Placental epithelial cell (primary cell): ENCODE data around the gene MAGEH1. TPM values are rescaled to one million over a fixed set of nuclear protein-coding genes. Genes with fewer than 3 reads are reported as not detected.

Source experiments
- small RNA-seq: library from RNA; depleted of rRNA; stranded (forward); fragments of <200 nt; gene quantifications from one replicate; pipeline ENCODE3, GENCODE V24; 2012
- total RNA-seq: library from RNA; depleted of rRNA; stranded (reverse); fragments of >200 nt; gene quantifications from 2 replicates; pipeline ENCODE4 v1.2.3, GENCODE V29; 2012

Gene MAGEH1, protein sequence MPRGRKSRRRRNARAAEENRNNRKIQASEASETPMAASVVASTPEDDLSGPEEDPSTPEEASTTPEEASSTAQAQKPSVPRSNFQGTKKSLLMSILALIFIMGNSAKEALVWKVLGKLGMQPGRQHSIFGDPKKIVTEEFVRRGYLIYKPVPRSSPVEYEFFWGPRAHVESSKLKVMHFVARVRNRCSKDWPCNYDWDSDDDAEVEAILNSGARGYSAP
- 57.0 and 58.1 TPM in 2 replicates for total RNA-seq

DNA sequence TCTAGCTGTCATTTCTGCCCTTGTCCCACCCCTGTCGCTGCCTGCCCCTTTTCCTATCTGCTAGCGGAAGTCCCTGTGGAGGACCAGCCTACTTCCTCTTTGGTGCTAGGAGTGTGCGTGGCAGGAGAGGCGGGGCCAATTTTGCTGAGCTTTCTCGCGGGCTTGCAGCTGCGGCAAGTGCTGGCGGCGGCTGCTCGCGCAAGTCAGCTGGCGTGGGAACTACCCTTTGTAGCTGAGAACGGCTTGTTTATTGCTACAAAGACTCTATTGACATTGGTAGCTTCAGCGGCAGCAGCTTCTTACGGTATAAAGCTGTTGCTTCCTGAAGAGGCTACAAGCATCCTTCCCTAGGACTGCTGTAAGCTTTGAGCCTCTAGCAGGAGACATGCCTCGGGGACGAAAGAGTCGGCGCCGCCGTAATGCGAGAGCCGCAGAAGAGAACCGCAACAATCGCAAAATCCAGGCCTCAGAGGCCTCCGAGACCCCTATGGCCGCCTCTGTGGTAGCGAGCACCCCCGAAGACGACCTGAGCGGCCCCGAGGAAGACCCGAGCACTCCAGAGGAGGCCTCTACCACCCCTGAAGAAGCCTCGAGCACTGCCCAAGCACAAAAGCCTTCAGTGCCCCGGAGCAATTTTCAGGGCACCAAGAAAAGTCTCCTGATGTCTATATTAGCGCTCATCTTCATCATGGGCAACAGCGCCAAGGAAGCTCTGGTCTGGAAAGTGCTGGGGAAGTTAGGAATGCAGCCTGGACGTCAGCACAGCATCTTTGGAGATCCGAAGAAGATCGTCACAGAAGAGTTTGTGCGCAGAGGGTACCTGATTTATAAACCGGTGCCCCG lies at the start of gene MAGEH1:
Gene MAGEH1 (plus strand): TSS at position 138 of the 843 bp plus-strand sequence. CDS start 248 bp downstream, at position 386.

GRCh38 chrX:55489314-55490009 lies 37.5 kb downstream of the MAGEH1 start, which contains the start of gene USP51:
Gene USP51 (minus strand): TSS chrX:55489848. CDS start chrX:55488939, 909 bp downstream.

Small RNAs within 50 kb of the gene (small RNA-seq; reads per million reads assigned to genes)
- gene MIR4536-2: not detected

Other genes starting within 250 kb of the MAGEH1 start
- gene PAGE5, start 231.8 kb upstream of the MAGEH1 start, total RNA-seq: not detected in 2 replicates
- not detected in 2 replicates for gene PAGE3, start 187.2 kb upstream of the MAGEH1 start, total RNA-seq
- gene USP51, start 37.7 kb downstream of the MAGEH1 start, total RNA-seq: 2.3 and 7.1 TPM in 2 replicates
- gene FOXR2, start 171.3 kb downstream of the MAGEH1 start, total RNA-seq: not detected in 2 replicates